HG02840 (cell line): ENCODE data around the gene SALL1.

Experiments
- ATAC-seq: cut with Tn5 transposase; IDR thresholded peaks from one replicate; pipeline ENCODE4 v1.9.1; 2021; ENCODE audit warnings: mild to moderate bottlenecking, moderate library complexity, moderate number of reproducible peaks; ENCODE audit not compliant: unreplicated experiment, low FRiP score

SALL1 gene

GRCh38 chr16:51114382-51114781, 36.7 kb downstream of the SALL1 start:
- ATAC-seq, result no peak

- no peak for ATAC-seq
Observed at GRCh38 chr16:51113236-51114125, 37.6 kb downstream of the SALL1 start.

DNA sequence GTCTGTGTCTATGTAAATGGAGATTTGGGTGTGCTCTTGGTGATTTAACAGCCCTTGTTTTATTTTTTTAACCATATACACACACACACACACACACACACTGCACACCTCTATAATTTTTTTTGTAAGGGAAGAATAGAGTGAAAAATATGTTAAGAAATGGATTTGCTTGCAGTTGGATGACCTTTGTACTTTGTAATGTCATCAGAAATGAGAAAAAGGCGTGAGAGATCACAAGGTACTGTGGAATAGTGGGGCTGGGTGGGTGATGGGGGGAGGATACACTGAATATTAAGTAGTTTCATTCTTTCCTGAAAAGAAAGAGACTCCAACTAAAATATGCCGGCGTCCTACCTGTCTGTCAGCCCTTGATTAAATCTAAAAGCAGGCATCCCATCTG, 38.7 kb downstream of the SALL1 start:
- ATAC-seq, result no peak

DNA sequence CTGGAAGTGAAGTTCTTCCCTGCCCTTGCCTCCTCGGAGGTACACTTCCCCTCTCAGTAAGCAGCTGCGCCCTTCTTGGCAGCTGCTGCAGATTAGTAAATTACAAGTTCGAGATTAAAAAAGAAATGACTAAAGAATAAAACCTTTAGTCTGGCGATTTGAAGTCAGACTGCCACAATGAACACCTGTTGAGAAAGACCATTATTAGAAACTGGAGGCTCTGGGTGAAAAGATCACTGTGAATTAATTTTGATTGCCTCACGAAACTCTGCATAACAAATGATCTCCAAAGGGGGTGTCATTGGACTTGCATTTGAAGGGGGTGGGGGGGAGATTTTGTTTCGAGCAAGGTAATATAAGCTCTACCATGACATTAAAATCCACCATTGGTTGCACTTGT, 39.3 kb downstream of the SALL1 start:
- no peak for ATAC-seq

DNA sequence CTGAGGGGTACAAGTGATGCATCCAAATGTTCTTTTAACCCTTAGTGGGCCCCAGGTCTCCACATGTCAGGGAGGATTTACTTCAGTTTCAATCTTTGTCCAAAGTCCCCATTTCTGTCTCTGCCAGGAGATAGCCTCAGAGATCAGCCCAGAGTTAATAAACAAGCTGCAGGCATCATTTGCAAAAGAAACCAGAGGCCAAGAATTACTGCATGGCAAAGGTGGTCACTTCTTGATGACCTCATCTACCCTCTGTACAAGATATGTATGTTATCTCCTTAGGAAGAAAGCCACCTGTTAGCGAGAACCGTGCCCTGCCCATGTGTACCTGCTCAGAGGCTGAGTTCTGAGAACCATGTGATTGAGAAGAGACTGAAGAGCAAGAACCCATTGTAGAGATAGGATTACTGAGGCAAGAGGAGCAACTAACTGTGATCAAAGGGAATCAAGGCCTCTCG, 40.3 kb downstream of the SALL1 start:
- no peak for ATAC-seq

DNA sequence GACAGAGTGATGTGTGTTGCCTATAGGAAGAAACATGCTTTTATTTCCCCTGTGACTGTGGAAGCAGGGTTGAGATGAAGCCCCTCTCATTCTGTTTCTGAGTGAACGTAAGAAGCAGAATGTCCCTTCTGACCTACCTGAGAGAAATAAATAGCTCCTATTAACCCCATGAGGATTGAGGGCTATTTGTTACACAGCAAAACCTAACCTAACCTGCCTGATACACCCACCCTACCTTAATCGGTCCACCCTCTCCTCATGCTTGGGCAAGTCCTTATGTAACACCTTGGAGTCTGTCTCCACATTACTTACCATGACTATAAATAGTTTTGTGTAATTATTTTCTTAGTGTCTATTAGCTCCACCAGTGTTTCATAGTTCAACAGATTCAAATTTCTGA, 41.9 kb downstream of the SALL1 start:
- no peak for ATAC-seq

GRCh38 chr16:51107742-51108141, 43.3 kb downstream of the SALL1 start:
- ATAC-seq, result no peak

GRCh38 chr16:51106535-51106934, 44.5 kb downstream of the SALL1 start:
- no peak for ATAC-seq

- no peak for ATAC-seq
Observed at GRCh38 chr16:51103590-51103989, 47.5 kb downstream of the SALL1 start.

DNA sequence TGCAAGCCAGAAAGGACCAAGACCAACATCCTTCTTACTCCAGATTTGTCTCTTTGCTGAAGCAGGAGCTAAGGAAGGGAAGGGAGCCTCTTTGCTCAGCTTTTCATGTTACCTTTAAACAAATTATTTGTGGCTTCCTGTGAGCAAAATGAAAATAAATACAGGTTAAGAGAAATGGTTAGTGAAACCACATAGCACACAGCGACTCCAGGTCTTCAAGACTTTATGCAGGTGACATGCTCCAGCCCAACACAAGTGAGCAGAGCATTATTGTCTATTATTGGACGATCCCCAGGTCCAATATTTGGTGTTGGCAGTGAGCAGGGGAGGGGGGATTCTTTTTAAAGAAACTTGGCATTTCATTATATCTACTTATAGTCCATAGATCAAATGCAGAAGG, 53.3 kb downstream of the SALL1 start:
- no peak for ATAC-seq

DNA sequence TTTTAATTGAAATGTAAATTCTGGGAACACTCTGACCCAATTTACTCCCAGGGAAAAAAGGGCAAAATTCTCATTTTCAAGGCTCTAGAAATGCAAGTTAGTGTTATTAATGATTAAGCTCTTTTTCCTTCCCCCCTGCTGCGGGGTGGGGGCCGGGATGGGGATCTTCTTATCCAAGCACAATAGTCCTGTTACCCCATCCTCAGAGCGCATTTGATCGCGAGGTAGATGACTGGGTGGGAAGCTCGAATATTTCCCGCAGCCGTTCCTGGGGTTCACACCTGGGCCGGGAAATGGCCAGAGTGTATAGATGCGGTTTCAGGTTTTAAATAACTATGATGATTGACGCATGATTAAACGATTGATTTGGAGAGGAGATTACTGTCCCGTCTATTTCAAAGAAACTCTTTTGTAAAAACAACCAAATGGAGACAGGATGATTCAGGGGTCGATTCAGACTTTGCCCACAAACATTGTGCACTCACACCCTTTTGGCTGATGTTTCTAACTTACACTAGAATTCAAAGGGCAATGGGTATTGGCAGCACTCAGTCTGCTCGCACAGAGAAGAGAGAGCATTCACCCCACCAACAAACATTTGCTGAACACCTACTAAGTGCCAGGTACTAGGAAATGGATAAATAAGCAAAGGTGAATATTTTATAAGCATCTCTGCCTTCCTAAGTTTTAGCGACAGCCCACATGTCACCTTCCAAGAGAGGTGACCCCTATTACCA, 55.0 kb downstream of the SALL1 start:
- ATAC-seq, result no peak

GRCh38 chr16:51095084-51095881, 55.8 kb downstream of the SALL1 start:
- no peak for ATAC-seq

DNA sequence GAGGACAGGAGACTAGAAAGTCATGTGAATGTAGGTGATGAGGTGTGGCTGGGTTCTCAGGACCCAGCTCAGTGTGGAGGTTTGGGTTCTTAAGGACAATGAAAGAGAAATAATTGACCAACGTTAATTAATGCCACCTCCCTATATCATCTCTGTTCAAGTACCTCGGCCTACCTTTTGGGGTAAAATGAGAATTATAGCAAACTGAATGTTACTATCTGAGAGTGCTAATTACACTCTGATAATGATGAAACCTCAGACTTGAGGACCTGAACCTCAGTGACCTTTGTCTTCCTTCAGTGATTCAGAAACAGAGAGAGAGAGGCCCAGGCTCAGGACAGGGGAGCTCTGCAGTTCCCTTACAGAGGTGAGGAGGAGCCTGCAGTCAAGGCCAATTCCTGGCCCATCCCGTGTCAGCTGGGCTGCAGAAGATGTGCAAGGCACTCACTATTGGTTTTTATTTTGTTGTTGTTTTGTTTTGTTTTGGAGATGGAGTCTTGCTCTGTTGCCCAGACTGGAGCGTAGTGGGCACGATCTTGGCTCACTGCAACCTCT, 57.3 kb downstream of the SALL1 start:
- ATAC-seq, result no peak
